Measurements from ENCODE around the gene TPSB2. TPM values are rescaled to one million over a fixed set of nuclear protein-coding genes. Genes with fewer than 3 reads are reported as not detected.

The TPSB2 gene
- not detected in 2 replicates for total RNA-seq (ENCODE audit: low replicate concordance)

GRCh38 chr16:1230084-1230470 lies at the start of gene TPSB2:
TPSB2 (minus strand) TSS chr16:1230184; CDS start chr16:1229951, 233 bp downstream.

DNA sequence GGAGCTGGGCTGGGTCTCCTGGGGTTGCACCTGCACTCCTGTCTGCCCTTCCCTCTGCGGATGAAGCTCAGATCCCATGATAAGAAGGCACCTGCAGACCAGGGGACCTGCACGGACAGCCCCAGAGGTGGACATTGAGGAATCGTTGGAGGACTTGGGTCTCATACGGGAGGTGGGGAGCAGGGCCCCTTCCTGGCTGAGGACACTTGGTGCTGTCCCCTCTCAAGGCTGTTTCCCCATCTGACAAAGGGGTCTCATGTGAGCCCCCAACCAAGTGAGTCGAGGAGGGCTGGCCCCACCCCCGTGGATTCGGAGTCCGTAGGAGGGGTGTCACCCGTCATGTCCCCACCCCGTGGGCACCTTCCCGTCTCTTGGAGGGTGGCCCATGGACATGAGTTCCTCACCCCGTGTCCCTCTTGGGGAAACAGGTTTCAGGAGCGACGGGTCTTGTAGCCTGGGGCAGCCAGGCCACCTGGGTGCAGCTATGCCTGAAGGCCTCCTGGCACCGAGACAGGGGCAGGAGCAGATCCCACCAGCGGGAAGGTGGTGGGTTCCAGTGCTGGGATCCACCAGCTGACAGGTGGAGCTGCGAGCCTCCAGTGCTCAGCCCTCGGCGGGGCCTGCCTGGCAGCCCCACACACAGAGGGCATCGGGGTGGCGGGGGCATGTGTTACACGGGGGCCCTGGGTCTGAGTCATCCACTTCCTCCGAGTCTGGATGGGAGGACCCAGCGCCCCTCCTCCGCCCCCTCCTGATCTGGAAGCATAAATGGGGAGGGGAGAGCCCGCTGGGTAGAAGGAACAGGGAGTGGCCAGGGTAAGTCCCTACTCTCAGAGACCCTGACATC lies 25.5 kb upstream of the TPSB2 start, which contains the start of gene TPSD1:
TSS of gene TPSD1 (plus strand) at position 794 of the 847 bp plus-strand sequence. CDS start 212 bp downstream, outside the sequence.

GRCh38 chr16:1240436-1240835 lies 10.5 kb upstream of the TPSB2 start, which contains the start of gene TPSAB1:
TPSAB1 (plus strand) TSS chr16:1240705; CDS start chr16:1240939, 234 bp downstream.

DNA sequence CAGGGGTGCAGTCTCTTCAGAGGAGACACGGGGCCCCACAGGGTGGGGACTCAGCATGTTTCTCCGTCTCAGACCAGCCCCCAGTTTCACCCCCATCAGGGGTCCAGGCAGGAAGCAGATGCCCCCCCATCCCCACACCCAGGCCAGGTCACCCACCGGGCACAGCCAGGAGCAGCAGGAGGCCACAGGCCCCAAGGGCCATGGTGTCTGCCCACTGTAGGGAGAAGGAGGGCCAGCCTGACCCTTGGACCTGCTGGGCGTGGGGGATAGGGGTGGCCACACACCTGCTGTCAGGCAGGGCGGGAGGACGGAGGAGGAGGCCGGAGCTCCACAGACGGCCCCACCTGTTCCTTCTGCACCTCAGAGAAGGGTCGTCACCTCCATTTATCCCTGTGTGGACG lies 4.9 kb downstream of the TPSB2 start, which contains the start of gene TPSG1:
TSS of gene TPSG1 (minus strand) at position 218 of the 401 bp plus-strand sequence. CDS start at position 202, 16 bp downstream.

Other genes with a start within 250 kb of the TPSB2 start
- 0.45 TPM in 1 of 2 replicates, not detected in the other for gene SOX8, start 248.4 kb downstream of the TPSB2 start, total RNA-seq (ENCODE audit: low replicate concordance)
- not detected in 2 replicates for gene SSTR5, start 157.4 kb downstream of the TPSB2 start, total RNA-seq (ENCODE audit: low replicate concordance)
- gene C1QTNF8, start 133.9 kb downstream of the TPSB2 start, total RNA-seq (ENCODE audit: low replicate concordance), result not detected in 2 replicates
- gene CACNA1H, start 77.1 kb downstream of the TPSB2 start, total RNA-seq (ENCODE audit: low replicate concordance), result 0.45 and 2.2 TPM in 2 replicates
- not detected in 2 replicates for gene TPSG1, start 4.9 kb downstream of the TPSB2 start, total RNA-seq (ENCODE audit: low replicate concordance)
- gene TPSAB1, start 10.5 kb upstream of the TPSB2 start, total RNA-seq (ENCODE audit: low replicate concordance), result not detected in 2 replicates
- not detected in 2 replicates for gene TPSD1, start 25.9 kb upstream of the TPSB2 start, total RNA-seq (ENCODE audit: low replicate concordance)
- 33.1 and 36.5 TPM in 2 replicates for gene UBE2I, start 79.5 kb upstream of the TPSB2 start, total RNA-seq (ENCODE audit: low replicate concordance)
- gene BAIAP3, start 103.5 kb upstream of the TPSB2 start, total RNA-seq (ENCODE audit: low replicate concordance), result 0.60 TPM in 1 of 2 replicates, not detected in the other
- gene TSR3, start 121.7 kb upstream of the TPSB2 start, total RNA-seq (ENCODE audit: low replicate concordance), result 31.9 and 68.2 TPM in 2 replicates
- 32.8 and 93.4 TPM in 2 replicates for gene GNPTG, start 121.7 kb upstream of the TPSB2 start, total RNA-seq (ENCODE audit: low replicate concordance)
- gene UNKL, start 184.5 kb upstream of the TPSB2 start, total RNA-seq (ENCODE audit: low replicate concordance), result 5.3 and 9.7 TPM in 2 replicates
- 16.8 and 18.8 TPM in 2 replicates for gene UQCC4, start 190.6 kb upstream of the TPSB2 start, total RNA-seq (ENCODE audit: low replicate concordance)
- not detected in 2 replicates for gene PERCC1, start 200.9 kb upstream of the TPSB2 start, total RNA-seq (ENCODE audit: low replicate concordance)
- gene CCDC154, start 214.4 kb upstream of the TPSB2 start, total RNA-seq (ENCODE audit: low replicate concordance), result 0.08 and 0.70 TPM in 2 replicates
- 35.6 and 83.5 TPM in 2 replicates for gene CLCN7, start 244.8 kb upstream of the TPSB2 start, total RNA-seq (ENCODE audit: low replicate concordance)